Tibial nerve (tissue), 3 donors: ENCODE results near the gene NEB.

Experiments used
- POLR2A ChIP-seq, 2 donors: fragments of 450-650 bp; IDR thresholded peaks; one replicate each; pipeline ENCODE4 v1.6.1; 2017; ENCODE audit warnings: antibody characterized with exemption in 2 of 2, mild to moderate bottlenecking in 2 of 2, moderate library complexity in 2 of 2
- TF ChIP-seq, protein P1 (sequence below), 5 experiments: fragments of 200-600 bp in 3 of 5; fragments of 450-650 bp in 2 of 5; sonication (generic) in 3 of 5; IDR thresholded peaks; one replicate each; pipeline ENCODE4 v1.5.1; 2016 to 2019; ENCODE audit warnings: antibody characterized with exemption in 5 of 5, mild to moderate bottlenecking in 3 of 5, moderate library complexity in 2 of 5

DNA sequence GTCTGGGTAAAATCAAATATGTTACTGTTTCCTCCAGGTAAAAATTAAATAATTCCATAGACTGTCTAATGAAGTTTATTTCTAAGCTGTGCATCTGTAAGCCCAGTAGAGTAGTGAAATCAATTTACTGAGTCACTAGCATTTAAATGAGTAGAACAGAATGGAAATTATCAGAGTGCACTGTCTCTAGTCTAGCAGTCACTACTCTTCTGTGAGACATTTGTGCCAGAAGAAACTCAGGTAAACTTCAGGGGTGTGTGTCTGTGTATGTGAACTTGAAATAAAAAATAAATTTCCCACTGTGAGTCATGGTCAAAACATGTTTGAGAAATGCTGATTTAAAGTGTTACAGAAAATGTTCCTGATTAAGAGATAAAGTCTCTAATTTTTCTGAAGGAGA, 178.2 kb downstream of the NEB start:
- TF ChIP-seq, protein P1, sequence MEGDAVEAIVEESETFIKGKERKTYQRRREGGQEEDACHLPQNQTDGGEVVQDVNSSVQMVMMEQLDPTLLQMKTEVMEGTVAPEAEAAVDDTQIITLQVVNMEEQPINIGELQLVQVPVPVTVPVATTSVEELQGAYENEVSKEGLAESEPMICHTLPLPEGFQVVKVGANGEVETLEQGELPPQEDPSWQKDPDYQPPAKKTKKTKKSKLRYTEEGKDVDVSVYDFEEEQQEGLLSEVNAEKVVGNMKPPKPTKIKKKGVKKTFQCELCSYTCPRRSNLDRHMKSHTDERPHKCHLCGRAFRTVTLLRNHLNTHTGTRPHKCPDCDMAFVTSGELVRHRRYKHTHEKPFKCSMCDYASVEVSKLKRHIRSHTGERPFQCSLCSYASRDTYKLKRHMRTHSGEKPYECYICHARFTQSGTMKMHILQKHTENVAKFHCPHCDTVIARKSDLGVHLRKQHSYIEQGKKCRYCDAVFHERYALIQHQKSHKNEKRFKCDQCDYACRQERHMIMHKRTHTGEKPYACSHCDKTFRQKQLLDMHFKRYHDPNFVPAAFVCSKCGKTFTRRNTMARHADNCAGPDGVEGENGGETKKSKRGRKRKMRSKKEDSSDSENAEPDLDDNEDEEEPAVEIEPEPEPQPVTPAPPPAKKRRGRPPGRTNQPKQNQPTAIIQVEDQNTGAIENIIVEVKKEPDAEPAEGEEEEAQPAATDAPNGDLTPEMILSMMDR (IDR thresholded peaks at IDR 0.05) = no peak
- no peak for TF ChIP-seq POLR2A (IDR thresholded peaks at IDR 0.05)
